HepG2 (cell line): ENCODE results near the gene MLLT10. TPM values are rescaled to one million over a fixed set of nuclear protein-coding genes. Genes with fewer than 3 reads are reported as not detected.

Experiments used
- ATAD3A ChIP-seq: sonication (generic); formaldehyde crosslinking; IDR thresholded peaks from 2 replicates; pipeline ENCODE4 v1.4.0; 2020; ENCODE audit warnings: missing genetic modification reagents
- DBP ChIP-seq: sonication (generic); formaldehyde crosslinking; IDR thresholded peaks from 2 replicates; pipeline ENCODE4 v1.4.0; 2020; ENCODE audit warnings: missing genetic modification reagents; ENCODE audit errors: not compliant biosample characterization
- FOXJ3 ChIP-seq: sonication (generic); formaldehyde crosslinking; IDR thresholded peaks from 2 replicates; pipeline ENCODE4 v1.4.0; 2020; ENCODE audit warnings: missing genetic modification reagents, mild to moderate bottlenecking, borderline replicate concordance
- FOXO4 ChIP-seq: sonication (generic); formaldehyde crosslinking; conservative IDR thresholded peaks from 2 replicates; pipeline ENCODE4 v1.8.1; 2023; ENCODE audit warnings: missing genetic modification reagents
- GMEB1 ChIP-seq: sonication (generic); formaldehyde crosslinking; IDR thresholded peaks from 2 replicates; pipeline ENCODE4 v1.5.1; 2020; ENCODE audit warnings: missing genetic modification reagents, mild to moderate bottlenecking, borderline replicate concordance
- MLX ChIP-seq: IDR thresholded peaks from 2 replicates; pipeline ENCODE4 v1.6.1; 2016
- MZF1 ChIP-seq: sonication (generic); formaldehyde crosslinking; IDR thresholded peaks from 2 replicates; pipeline ENCODE4 v1.8.1; 2023; ENCODE audit warnings: mild to moderate bottlenecking, missing genetic modification reagents, borderline replicate concordance
- NAIF1 ChIP-seq: sonication (generic); formaldehyde crosslinking; IDR thresholded peaks from 2 replicates; pipeline ENCODE4 v1.5.0; 2020; ENCODE audit warnings: mild to moderate bottlenecking, missing genetic modification reagents, borderline replicate concordance
- NFYB ChIP-seq: sonication (generic); formaldehyde crosslinking; IDR thresholded peaks from 2 replicates; pipeline ENCODE4 v1.4.0; 2020; ENCODE audit warnings: missing genetic modification reagents
- U2AF2 ChIP-seq: fragments of 200-400 bp; formaldehyde crosslinking; IDR thresholded peaks from 2 replicates; pipeline ENCODE4 v1.6.1; 2017; ENCODE audit warnings: low read depth, mild to moderate bottlenecking, low read length
- ZHX1 ChIP-seq: sonication (generic); formaldehyde crosslinking; IDR thresholded peaks from 2 replicates; pipeline ENCODE4 v1.8.1; 2022; ENCODE audit warnings: low read depth, mild to moderate bottlenecking, missing genetic modification reagents
- ZMAT5 ChIP-seq: sonication (generic); formaldehyde crosslinking; IDR thresholded peaks from 2 replicates; pipeline ENCODE4 v1.5.0; 2020; ENCODE audit warnings: mild to moderate bottlenecking, low read depth, missing genetic modification reagents, borderline replicate concordance
- ZNF557 ChIP-seq: sonication (generic); formaldehyde crosslinking; IDR thresholded peaks from 2 replicates; pipeline ENCODE4 v1.4.0; 2020; ENCODE audit warnings: missing genetic modification reagents
- ZNF670 ChIP-seq: sonication (generic); formaldehyde crosslinking; IDR thresholded peaks from 2 replicates; pipeline ENCODE4 v1.8.0; 2022; ENCODE audit warnings: mild to moderate bottlenecking, missing genetic modification reagents, borderline replicate concordance
- ZNF704 ChIP-seq: sonication (generic); formaldehyde crosslinking; IDR thresholded peaks from 2 replicates; pipeline ENCODE4 v1.8.1; 2023; ENCODE audit warnings: mild to moderate bottlenecking, inconsistent platforms, moderate library complexity, missing genetic modification reagents, borderline replicate concordance
- ZNF891 ChIP-seq: sonication (generic); formaldehyde crosslinking; IDR thresholded peaks from 2 replicates; pipeline ENCODE4 v1.5.0; 2020; ENCODE audit warnings: mild to moderate bottlenecking, missing genetic modification reagents
- ZSCAN22 ChIP-seq: sonication (generic); formaldehyde crosslinking; IDR thresholded peaks from 2 replicates; pipeline ENCODE4 v1.4.0; 2020; ENCODE audit warnings: mild to moderate bottlenecking, missing genetic modification reagents
- ZZZ3 ChIP-seq: sonication (generic); formaldehyde crosslinking; IDR thresholded peaks from 2 replicates; pipeline ENCODE4 v1.4.0; 2020; ENCODE audit warnings: missing genetic modification reagents, mild to moderate bottlenecking, borderline replicate concordance
- polyA plus RNA-seq, 8 experiments: library from polyadenylated mRNA; depleted of rRNA in 3 of 8; stranded (reverse) in 7 of 8; unstranded in 1 of 8; fragments of >200 nt; fragmentation: Illumina TruSeq in 4 of 8; extraction: Trizol in 4 of 8; gene quantifications; 2 replicates each; pipeline versions ENCODE4 v1.2.1 to v1.2.3, GENCODE V29; 2011 to 2016; ENCODE audit warnings: low read depth in 4 of 8, missing spikeins in 1 of 8, mixed read lengths in 1 of 8; ENCODE audit not compliant: insufficient read depth in 1 of 8
- total RNA-seq, 5 experiments: library from RNA; depleted of rRNA; stranded (reverse); fragments of >200 nt; fragmentation: Illumina TruSeq; extraction: Trizol; gene quantifications; 2 replicates each; pipeline ENCODE4 v1.2.3, GENCODE V29; 2016; ENCODE audit warnings: low read depth in 1 of 5

The MLLT10 gene
- total and polyA plus RNA-seq, 2 of the 13 experiments (the other 11 are each of a cell fraction or from before 2014, with no cell fraction given), result 51.3 to 84.1 TPM

GRCh38 chr10:21494191-21495001 lies 39.6 kb upstream of the MLLT10 start (continued):
- TF ChIP-seq DBP (CRISPR knock-in tag) (no peak), MLX (CRISPR knock-in tag) (0 out of 2 replicates have a peak, but pooled peaks have one; percentile 17), FOXJ3 (CRISPR knock-in tag) (no peak), GMEB1 (CRISPR knock-in tag) (no peak), NFYB (CRISPR knock-in tag) (0 out of 2 replicates have a peak, but pooled peaks have one; percentile 27), ZSCAN22 (CRISPR knock-in tag) (no peak), ZHX1 (CRISPR knock-in tag) (no peak), U2AF2 (no peak), ZMAT5 (no peak), ZNF670 (CRISPR knock-in tag) (0 out of 2 replicates have a peak, but pooled peaks have one; percentile 63), ZZZ3 (no peak; the same call in 1 of the 2 replicates), ZNF704 (CRISPR knock-in tag) (no peak), ATAD3A (CRISPR knock-in tag) (no peak), ZNF557 (CRISPR knock-in tag) (no peak; the same call in 1 of the 2 replicates), ZNF891 (CRISPR knock-in tag) (peak; percentile 51; the same call in 1 of the 2 replicates), FOXO4 (CRISPR knock-in tag) (no peak), MZF1 (no peak), NAIF1 (no peak)
